Right forelimb (tissue), 1 donor: ENCODE results near the gene PNMA8A.
"Not testable (repeated sequence)": the region's sequence is repeated elsewhere in the genome, so short reads cannot be mapped to it uniquely, and the experiment has no call there.

Experiments used
- DNase-seq: peaks from one replicate; pipeline ENCODE4 v3.0.0-alpha.2; 2018

PNMA8A gene

GRCh38 chr19:46471116-46471733, at the start of gene PNMA8A:
TSS of gene PNMA8A (minus strand) at chr19:46471563. CDS start at chr19:46471035, 528 bp downstream.
- DNase-seq: peak; percentile 92

- no peak for DNase-seq
These were observed 49.3 kb upstream of the PNMA8A start for GRCh38 chr19:46520616-46521015.

- no peak for DNase-seq
These were observed 46.1 kb upstream of the PNMA8A start for GRCh38 chr19:46517471-46517870.

- DNase-seq: no peak
These were observed 44.6 kb upstream of the PNMA8A start for GRCh38 chr19:46515879-46516350.

- no peak for DNase-seq
These were observed 43.9 kb upstream of the PNMA8A start for GRCh38 chr19:46515290-46515609.

GRCh38 chr19:46514589-46515289, 43.4 kb upstream of the PNMA8A start:
- no peak for DNase-seq

- DNase-seq: peak; percentile 91
These were observed 42.3 kb upstream of the PNMA8A start for GRCh38 chr19:46513461-46514236.

GRCh38 chr19:46511237-46511636, 39.9 kb upstream of the PNMA8A start:
- no peak for DNase-seq

- no peak for DNase-seq
These were observed 36.8 kb upstream of the PNMA8A start for GRCh38 chr19:46508206-46508605.

- no peak for DNase-seq
These were observed 32.6 kb upstream of the PNMA8A start for GRCh38 chr19:46503848-46504453.

- no peak for DNase-seq
These were observed 31.5 kb upstream of the PNMA8A start for GRCh38 chr19:46502891-46503290.

GRCh38 chr19:46499692-46500091, 28.3 kb upstream of the PNMA8A start:
- no peak for DNase-seq

- DNase-seq: no peak
These were observed 26.4 kb upstream of the PNMA8A start for GRCh38 chr19:46497773-46498172.

- DNase-seq: not testable (repeated sequence)
These were observed 25.5 kb upstream of the PNMA8A start for GRCh38 chr19:46496886-46497285.

- no peak for DNase-seq
These were observed 24.9 kb upstream of the PNMA8A start for GRCh38 chr19:46496304-46496703.

- DNase-seq: peak; percentile 90
These were observed 24.4 kb upstream of the PNMA8A start, which contains the start of gene PNMA8B for GRCh38 chr19:46495786-46496099. TSS of gene PNMA8B (minus strand) at chr19:46495867. CDS start at chr19:46495465, 402 bp downstream.

- no peak for DNase-seq
These were observed 23.8 kb upstream of the PNMA8A start for GRCh38 chr19:46494941-46495785.

GRCh38 chr19:46494146-46494940, 23.0 kb upstream of the PNMA8A start:
- DNase-seq: no peak

GRCh38 chr19:46493236-46494145, 22.1 kb upstream of the PNMA8A start:
- DNase-seq: peak; percentile 74

- DNase-seq: no peak
These were observed 21.5 kb upstream of the PNMA8A start for GRCh38 chr19:46492841-46493235.
